HepG2 (cell line): ENCODE results near the gene LUZP2. TPM values are rescaled to one million over a fixed set of nuclear protein-coding genes. Genes with fewer than 3 reads are reported as not detected.

ENCODE experiments used
- ATAC-seq: fragments of 200-7000 bp; cut with Tn5 transposase; 3 replicates; pipeline ENCODE4 v1.9.1; 2020; ENCODE audit warnings: mild to moderate bottlenecking, moderate library complexity
- BruUV-seq: library from RNA; stranded (reverse); fragments of 400-500 nt; replicated peaks from 2 replicates; lab custom pipeline; 2021; lab: Mats Ljungman, UMichigan
- CTCF ChIA-PET: fragments of 300-600 bp; formaldehyde crosslinking; extraction: SDS; loops from one replicate; lab custom pipeline; 2021; ENCODE audit warnings: low total read pairs, inconsistent platforms, low intra/inter-chr PET ratio; lab: Yijun Ruan, JAX
- POLR2A ChIA-PET: fragments of 350-600 bp; sonication (Branson Sonifier 250); formaldehyde crosslinking; loops from one replicate; lab custom pipeline; 2020; ENCODE audit warnings: antibody characterized with exemption, inconsistent platforms; lab: Yijun Ruan, JAX
- DNase-seq: peaks from one replicate; pipeline ENCODE4 v3.0.0-alpha.2; 2015; ENCODE audit warnings: low spot score
- FAIRE-seq: peaks from 3 replicates; lab custom pipeline; 2011; peaks lifted over from hg19 to GRCh38; lab: Jason Lieb, UNC
- H2AFZ ChIP-seq: one replicate; pipeline ENCODE4 v1.6.1; 2011; ENCODE audit warnings: low read length, inconsistent platforms
- H3K27ac ChIP-seq: fragments of 300-600 bp; 3 replicates; pipeline ENCODE4 v1.8.0; 2011; ENCODE audit warnings: mixed run types, mild to moderate bottlenecking, mixed read lengths, low read length, inconsistent platforms; ENCODE audit not compliant: insufficient read depth; ENCODE audit errors: extremely low read length
- H3K27me3 ChIP-seq, 2 experiments: fragments of 200-600 bp in 1 of 2; 2 replicates in 1 of 2; 3 replicates in 1 of 2; pipeline versions ENCODE4 v1.6.0 to v1.8.0; 2011; ENCODE audit warnings: low read length in 2 of 2, mild to moderate bottlenecking in 2 of 2, moderate library complexity in 2 of 2, inconsistent platforms in 1 of 2; ENCODE audit not compliant: insufficient read depth in 2 of 2, control insufficient read depth in 1 of 2
- H3K36me3 ChIP-seq, 2 experiments: fragments of 200-600 bp in 1 of 2; replicated peaks in 1 of 2; 2 replicates in 1 of 2; 3 replicates in 1 of 2; pipeline versions ENCODE4 v1.5.1 to v1.8.0; 2011; ENCODE audit warnings: low read length in 2 of 2, inconsistent platforms in 1 of 2; ENCODE audit not compliant: insufficient read depth in 2 of 2, control insufficient read depth in 1 of 2
- H3K4me1 ChIP-seq: 2 replicates; pipeline ENCODE4 v1.5.1; 2012; ENCODE audit warnings: low read length, inconsistent platforms; ENCODE audit not compliant: insufficient read depth
- H3K4me2 ChIP-seq: 2 replicates; pipeline ENCODE4 v1.6.0; 2011; ENCODE audit warnings: low read depth, low read length, inconsistent platforms
- H3K4me3 ChIP-seq, 3 experiments: fragments of 200-600 bp in 1 of 3; sonication (generic), shearing (Covaris generic) in 1 of 3; replicated peaks in 1 of 3; 2 replicates each; pipeline ENCODE4 v1.5.1; 2011 to 2016; ENCODE audit warnings: low read length in 3 of 3, inconsistent platforms in 2 of 3, low read depth in 2 of 3, mild to moderate bottlenecking in 2 of 3, control low read depth in 1 of 3, mixed read lengths in 1 of 3; ENCODE audit not compliant: insufficient read depth in 1 of 3
- H3K79me2 ChIP-seq: one replicate; pipeline ENCODE4 v1.6.1; 2011; ENCODE audit warnings: low read length, inconsistent platforms; ENCODE audit not compliant: insufficient read depth
- H3K9ac ChIP-seq: 2 replicates; pipeline ENCODE4 v1.6.0; 2011; ENCODE audit warnings: mild to moderate bottlenecking, low read depth, low read length, inconsistent platforms; ENCODE audit not compliant: insufficient read depth
- H3K9me3 ChIP-seq: 2 replicates; pipeline ENCODE4 v1.5.1; 2012; ENCODE audit warnings: mild to moderate bottlenecking, low read length
- H4K20me1 ChIP-seq: 2 replicates; pipeline ENCODE4 v1.6.0; 2011; ENCODE audit warnings: inconsistent platforms, mild to moderate bottlenecking, low read length, moderate library complexity; ENCODE audit not compliant: insufficient read depth
- ATF7 ChIP-seq, 2 experiments: fragments of 450-650 bp in 1 of 2; sonication (generic) in 1 of 2; formaldehyde crosslinking in 1 of 2; IDR thresholded peaks; 2 replicates each; pipeline versions ENCODE4 v1.4.0 to v1.6.1; 2016 to 2020; ENCODE audit warnings: antibody characterized with exemption in 1 of 2, mild to moderate bottlenecking in 1 of 2, missing genetic modification reagents in 1 of 2
- KDM5A ChIP-seq: fragments of 200-600 bp; sonication (generic); IDR thresholded peaks from 2 replicates; pipeline ENCODE4 v1.7.0; 2018; ENCODE audit warnings: antibody characterized with exemption, mild to moderate bottlenecking, low read length, borderline replicate concordance
- NONO ChIP-seq, 2 experiments: fragments of 450-650 bp in 1 of 2; sonication (generic) in 1 of 2; formaldehyde crosslinking in 1 of 2; IDR thresholded peaks in 1 of 2; conservative IDR thresholded peaks in 1 of 2; 2 replicates each; pipeline versions ENCODE4 v1.6.1 to v1.8.0; 2017 to 2022; ENCODE audit warnings: mild to moderate bottlenecking in 1 of 2, missing genetic modification reagents in 1 of 2, moderate library complexity in 1 of 2
- NR1H2 ChIP-seq: sonication (generic); formaldehyde crosslinking; IDR thresholded peaks from 2 replicates; pipeline ENCODE4 v1.8.1; 2022; ENCODE audit warnings: low read depth, missing genetic modification reagents, borderline replicate concordance
- NR2F1 ChIP-seq, 2 experiments: fragments of 450-650 bp in 1 of 2; formaldehyde crosslinking in 1 of 2; IDR thresholded peaks; 2 replicates each; pipeline versions ENCODE4 v1.5.0 to v1.6.1; 2016 to 2020; ENCODE audit warnings: mild to moderate bottlenecking in 1 of 2, missing compliant biosample characterization in 1 of 2, missing genetic modification reagents in 1 of 2, moderate library complexity in 1 of 2
- SYNCRIP ChIP-seq: fragments of 200-400 bp; formaldehyde crosslinking; IDR thresholded peaks from 2 replicates; pipeline ENCODE4 v1.6.1; 2018; ENCODE audit warnings: mild to moderate bottlenecking, low read depth, low read length; ENCODE audit not compliant: insufficient read depth
- U2AF2 ChIP-seq: fragments of 200-400 bp; formaldehyde crosslinking; IDR thresholded peaks from 2 replicates; pipeline ENCODE4 v1.6.1; 2017; ENCODE audit warnings: low read depth, mild to moderate bottlenecking, low read length
- ZIK1 ChIP-seq: sonication (generic); formaldehyde crosslinking; IDR thresholded peaks from 2 replicates; pipeline ENCODE4 v1.5.0; 2020; ENCODE audit warnings: mild to moderate bottlenecking, low read depth, missing genetic modification reagents, borderline replicate concordance
- ZNF17 ChIP-seq: sonication (generic); formaldehyde crosslinking; IDR thresholded peaks from 2 replicates; pipeline ENCODE4 v1.5.0; 2020; ENCODE audit warnings: mild to moderate bottlenecking, missing genetic modification reagents
- ZNF224 ChIP-seq: sonication (generic); formaldehyde crosslinking; IDR thresholded peaks from 2 replicates; pipeline ENCODE4 v1.5.0; 2020; ENCODE audit warnings: mild to moderate bottlenecking, missing genetic modification reagents
- ZNF44 ChIP-seq: sonication (generic); formaldehyde crosslinking; IDR thresholded peaks from 2 replicates; pipeline ENCODE4 v1.5.1; 2020; ENCODE audit warnings: mild to moderate bottlenecking, missing genetic modification reagents
- ZNF468 ChIP-seq: sonication (generic); formaldehyde crosslinking; IDR thresholded peaks from 2 replicates; pipeline ENCODE4 v1.8.0; 2022; ENCODE audit warnings: mild to moderate bottlenecking, moderate library complexity, missing genetic modification reagents
- WGBS: methylation state at CpG from one replicate; pipeline ENCODE4 v1.1.6; 2017; ENCODE audit warnings: low lambda C conversion rate; 5-methylcytosine and 5-hydroxymethylcytosine counted together
- in situ Hi-C: cut with HindIII; loops from 2 replicates; pipeline ENCODE4 v1.10.0; 2017; ENCODE audit warnings: low pct_unique_long_range_greater_than_20kb; ENCODE audit not compliant: extremely low pct_ligation_motif_present
- intact Hi-C: fragments of 100-400 bp; cut with micrococcal nuclease; formaldehyde crosslinking; loops from one replicate; pipeline ENCODE4 v1.10.0; 2022; ENCODE audit not compliant: unreplicated experiment
- polyA plus RNA-seq, 8 experiments: library from polyadenylated mRNA; depleted of rRNA in 3 of 8; stranded (reverse) in 7 of 8; unstranded in 1 of 8; fragments of >200 nt; fragmentation: Illumina TruSeq in 4 of 8; extraction: Trizol in 4 of 8; gene quantifications; 2 replicates each; pipeline versions ENCODE4 v1.2.1 to v1.2.3, GENCODE V29; 2011 to 2016; ENCODE audit warnings: low read depth in 4 of 8, missing spikeins in 1 of 8, mixed read lengths in 1 of 8; ENCODE audit not compliant: insufficient read depth in 1 of 8
- total RNA-seq, 5 experiments: library from RNA; depleted of rRNA; stranded (reverse); fragments of >200 nt; fragmentation: Illumina TruSeq; extraction: Trizol; gene quantifications; 2 replicates each; pipeline ENCODE4 v1.2.3, GENCODE V29; 2016; ENCODE audit warnings: low read depth in 1 of 5
- TF ChIP-seq, protein P1 (sequence below): sonication (generic); formaldehyde crosslinking; conservative IDR thresholded peaks from 2 replicates; pipeline ENCODE4 v1.8.0; 2022; ENCODE audit warnings: missing genetic modification reagents
- TF ChIP-seq, protein P2 (sequence below): sonication (generic); formaldehyde crosslinking; IDR thresholded peaks from 2 replicates; pipeline ENCODE4 v1.4.0; 2020; ENCODE audit warnings: mild to moderate bottlenecking, missing genetic modification reagents
- TF ChIP-seq, protein P3 (sequence below): sonication (generic); formaldehyde crosslinking; IDR thresholded peaks from 2 replicates; pipeline ENCODE4 v1.9.0; 2021; ENCODE audit warnings: mild to moderate bottlenecking, missing genetic modification reagents

Gene LUZP2
- total and polyA plus RNA-seq, 2 of the 13 experiments (the other 11 are each of a cell fraction or from before 2014, with no cell fraction given) = not detected

DNA sequence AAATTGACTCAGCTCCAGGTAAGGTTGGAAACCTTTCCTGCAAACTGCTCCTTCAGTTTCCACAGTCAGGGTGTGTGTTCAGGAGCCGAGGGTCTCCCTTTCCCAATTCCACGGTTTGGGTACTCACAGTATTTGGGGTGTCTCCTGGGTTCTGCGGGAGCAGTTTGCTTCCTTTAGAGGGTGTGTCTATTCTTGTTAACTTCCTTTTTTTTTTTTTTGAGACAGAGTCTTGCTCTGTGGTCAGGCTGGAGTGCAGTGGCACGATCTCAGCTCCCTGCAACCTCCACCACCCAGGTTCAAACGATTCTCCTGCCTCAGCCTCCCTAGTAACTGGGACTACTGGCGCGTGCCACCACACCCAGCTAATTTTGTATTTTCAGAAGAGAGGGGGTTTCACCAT is 251.4 kb downstream of the LUZP2 start:
- BruUV-seq = no TSS peak
- no peak overlapping the region for H3K4me3 ChIP-seq
- no peak overlapping the region for H2AFZ ChIP-seq
- H4K20me1 ChIP-seq = no peaks in the 10 kb centered on the region
- ChIA-PET POLR2A (no interaction called here), CTCF (no interaction called here)
- 40% methylated on average over 7 of the region's 7 CpGs for WGBS
- no peaks in the 10 kb centered on the region for H3K36me3 ChIP-seq
- H3K27me3 ChIP-seq = no peaks in the 10 kb centered on the region
- FAIRE-seq = no peak
- no peak overlapping the region for H3K27ac ChIP-seq
- H3K4me1 ChIP-seq = no peaks in the 10 kb centered on the region
- in situ Hi-C loops (no loop called here), intact Hi-C loops (no loop called here)
- ATAC-seq = no peak
- H3K9me3 ChIP-seq = no peaks in the 10 kb centered on the region; the same call in 1 of the 2 replicates
- H3K79me2 ChIP-seq = no peaks in the 10 kb centered on the region
- DNase-seq = no peak
- H3K4me2 ChIP-seq = no peak overlapping the region
- H3K9ac ChIP-seq = no peak overlapping the region
- no peak for TF ChIP-seq ZNF224
- TF ChIP-seq NR1H2 = no peak
- no peak for TF ChIP-seq ZNF468 (CRISPR knock-in tag)
- TF ChIP-seq ATF7 (IDR thresholded peaks at IDR 0.05) = no peak
- no peak for TF ChIP-seq ATF7 (CRISPR knock-in tag; IDR thresholded peaks at IDR 0.05)
- TF ChIP-seq, protein P1, sequence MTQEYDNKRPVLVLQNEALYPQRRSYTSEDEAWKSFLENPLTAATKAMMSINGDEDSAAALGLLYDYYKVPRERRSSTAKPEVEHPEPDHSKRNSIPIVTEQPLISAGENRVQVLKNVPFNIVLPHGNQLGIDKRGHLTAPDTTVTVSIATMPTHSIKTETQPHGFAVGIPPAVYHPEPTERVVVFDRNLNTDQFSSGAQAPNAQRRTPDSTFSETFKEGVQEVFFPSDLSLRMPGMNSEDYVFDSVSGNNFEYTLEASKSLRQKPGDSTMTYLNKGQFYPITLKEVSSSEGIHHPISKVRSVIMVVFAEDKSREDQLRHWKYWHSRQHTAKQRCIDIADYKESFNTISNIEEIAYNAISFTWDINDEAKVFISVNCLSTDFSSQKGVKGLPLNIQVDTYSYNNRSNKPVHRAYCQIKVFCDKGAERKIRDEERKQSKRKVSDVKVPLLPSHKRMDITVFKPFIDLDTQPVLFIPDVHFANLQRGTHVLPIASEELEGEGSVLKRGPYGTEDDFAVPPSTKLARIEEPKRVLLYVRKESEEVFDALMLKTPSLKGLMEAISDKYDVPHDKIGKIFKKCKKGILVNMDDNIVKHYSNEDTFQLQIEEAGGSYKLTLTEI (CRISPR knock-in tag) = no peak
- TF ChIP-seq ZNF17 (CRISPR knock-in tag) = no peak
- no peak for TF ChIP-seq KDM5A
- TF ChIP-seq, protein P2, sequence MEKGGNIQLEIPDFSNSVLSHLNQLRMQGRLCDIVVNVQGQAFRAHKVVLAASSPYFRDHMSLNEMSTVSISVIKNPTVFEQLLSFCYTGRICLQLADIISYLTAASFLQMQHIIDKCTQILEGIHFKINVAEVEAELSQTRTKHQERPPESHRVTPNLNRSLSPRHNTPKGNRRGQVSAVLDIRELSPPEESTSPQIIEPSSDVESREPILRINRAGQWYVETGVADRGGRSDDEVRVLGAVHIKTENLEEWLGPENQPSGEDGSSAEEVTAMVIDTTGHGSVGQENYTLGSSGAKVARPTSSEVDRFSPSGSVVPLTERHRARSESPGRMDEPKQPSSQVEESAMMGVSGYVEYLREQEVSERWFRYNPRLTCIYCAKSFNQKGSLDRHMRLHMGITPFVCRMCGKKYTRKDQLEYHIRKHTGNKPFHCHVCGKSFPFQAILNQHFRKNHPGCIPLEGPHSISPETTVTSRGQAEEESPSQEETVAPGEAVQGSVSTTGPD (CRISPR knock-in tag) = no peak
- TF ChIP-seq NONO (IDR thresholded peaks at IDR 0.05) = no peak
- no peak for TF ChIP-seq NONO (CRISPR knock-in tag; conservative IDR thresholded peaks at IDR 0.05)
- TF ChIP-seq, protein P3, sequence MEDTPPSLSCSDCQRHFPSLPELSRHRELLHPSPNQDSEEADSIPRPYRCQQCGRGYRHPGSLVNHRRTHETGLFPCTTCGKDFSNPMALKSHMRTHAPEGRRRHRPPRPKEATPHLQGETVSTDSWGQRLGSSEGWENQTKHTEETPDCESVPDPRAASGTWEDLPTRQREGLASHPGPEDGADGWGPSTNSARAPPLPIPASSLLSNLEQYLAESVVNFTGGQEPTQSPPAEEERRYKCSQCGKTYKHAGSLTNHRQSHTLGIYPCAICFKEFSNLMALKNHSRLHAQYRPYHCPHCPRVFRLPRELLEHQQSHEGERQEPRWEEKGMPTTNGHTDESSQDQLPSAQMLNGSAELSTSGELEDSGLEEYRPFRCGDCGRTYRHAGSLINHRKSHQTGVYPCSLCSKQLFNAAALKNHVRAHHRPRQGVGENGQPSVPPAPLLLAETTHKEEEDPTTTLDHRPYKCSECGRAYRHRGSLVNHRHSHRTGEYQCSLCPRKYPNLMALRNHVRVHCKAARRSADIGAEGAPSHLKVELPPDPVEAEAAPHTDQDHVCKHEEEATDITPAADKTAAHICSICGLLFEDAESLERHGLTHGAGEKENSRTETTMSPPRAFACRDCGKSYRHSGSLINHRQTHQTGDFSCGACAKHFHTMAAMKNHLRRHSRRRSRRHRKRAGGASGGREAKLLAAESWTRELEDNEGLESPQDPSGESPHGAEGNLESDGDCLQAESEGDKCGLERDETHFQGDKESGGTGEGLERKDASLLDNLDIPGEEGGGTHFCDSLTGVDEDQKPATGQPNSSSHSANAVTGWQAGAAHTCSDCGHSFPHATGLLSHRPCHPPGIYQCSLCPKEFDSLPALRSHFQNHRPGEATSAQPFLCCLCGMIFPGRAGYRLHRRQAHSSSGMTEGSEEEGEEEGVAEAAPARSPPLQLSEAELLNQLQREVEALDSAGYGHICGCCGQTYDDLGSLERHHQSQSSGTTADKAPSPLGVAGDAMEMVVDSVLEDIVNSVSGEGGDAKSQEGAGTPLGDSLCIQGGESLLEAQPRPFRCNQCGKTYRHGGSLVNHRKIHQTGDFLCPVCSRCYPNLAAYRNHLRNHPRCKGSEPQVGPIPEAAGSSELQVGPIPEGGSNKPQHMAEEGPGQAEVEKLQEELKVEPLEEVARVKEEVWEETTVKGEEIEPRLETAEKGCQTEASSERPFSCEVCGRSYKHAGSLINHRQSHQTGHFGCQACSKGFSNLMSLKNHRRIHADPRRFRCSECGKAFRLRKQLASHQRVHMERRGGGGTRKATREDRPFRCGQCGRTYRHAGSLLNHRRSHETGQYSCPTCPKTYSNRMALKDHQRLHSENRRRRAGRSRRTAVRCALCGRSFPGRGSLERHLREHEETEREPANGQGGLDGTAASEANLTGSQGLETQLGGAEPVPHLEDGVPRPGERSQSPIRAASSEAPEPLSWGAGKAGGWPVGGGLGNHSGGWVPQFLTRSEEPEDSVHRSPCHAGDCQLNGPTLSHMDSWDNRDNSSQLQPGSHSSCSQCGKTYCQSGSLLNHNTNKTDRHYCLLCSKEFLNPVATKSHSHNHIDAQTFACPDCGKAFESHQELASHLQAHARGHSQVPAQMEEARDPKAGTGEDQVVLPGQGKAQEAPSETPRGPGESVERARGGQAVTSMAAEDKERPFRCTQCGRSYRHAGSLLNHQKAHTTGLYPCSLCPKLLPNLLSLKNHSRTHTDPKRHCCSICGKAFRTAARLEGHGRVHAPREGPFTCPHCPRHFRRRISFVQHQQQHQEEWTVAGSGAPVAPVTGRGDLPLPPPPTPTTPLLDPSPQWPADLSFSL (CRISPR knock-in tag) = no peak
- TF ChIP-seq ZNF44 (CRISPR knock-in tag) = no peak
- no peak for TF ChIP-seq SYNCRIP
- no peak for TF ChIP-seq ZIK1 (CRISPR knock-in tag)
- no peak for TF ChIP-seq U2AF2
- TF ChIP-seq NR2F1 (CRISPR knock-in tag; IDR thresholded peaks at IDR 0.05) = no peak
